Measurements from ENCODE around the gene TMEM42. TPM values are rescaled to one million over a fixed set of nuclear protein-coding genes. Genes with fewer than 3 reads are reported as not detected.
"Not testable (repeated sequence)": the region's sequence is repeated elsewhere in the genome, so short reads cannot be mapped to it uniquely, and the experiment has no call there.

TMEM42 gene
- total RNA-seq, 1 experiment from 2014 or later: 12.7 TPM

DNA sequence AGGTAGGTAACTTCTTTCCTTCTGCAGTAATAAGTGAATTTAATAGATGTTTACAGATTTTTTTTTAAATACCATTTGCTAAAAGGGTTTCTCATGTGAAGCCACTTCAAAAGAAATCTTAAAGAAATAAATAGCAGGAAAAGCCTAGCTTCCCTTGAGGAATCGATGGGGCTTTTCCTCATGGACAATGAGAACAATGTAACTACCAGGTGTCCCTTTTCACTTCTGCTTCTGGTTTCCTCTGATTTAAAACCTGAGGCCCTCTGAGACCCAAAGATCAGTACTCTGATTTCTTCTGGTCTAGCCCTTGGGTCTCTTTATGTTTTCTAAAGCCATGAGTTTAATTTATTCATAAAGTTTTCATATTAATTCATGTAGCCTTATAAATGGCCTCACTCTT is 13.1 kb upstream of the TMEM42 start:
- in situ Hi-C loops (cut with HindIII; ENCODE audit: low pct_unique_long_range_greater_than_20kb, low sequenced_read_pairs): no loop called here
- intact Hi-C loops (cut with micrococcal nuclease; ENCODE audit: unreplicated experiment): no loop called here
- Histone ChIP-seq H3K4me3 (ENCODE audit: low read depth in 2 of 2, low read length in 2 of 2) (no peak overlapping the region), H3K27ac (ENCODE audit: low read length) (no peak overlapping the region), H3K27me3 (ENCODE audit: control insufficient read depth, insufficient read depth, low read length) (no peaks in the 10 kb centered on the region), H3K36me3 (ENCODE audit: control insufficient read depth, insufficient read depth, low read length) (peaks cover 3% of the 10 kb centered on the region; the same call in 1 of the 2 replicates), H3K9me3 (ENCODE audit: control insufficient read depth, insufficient read depth, low read depth, low read length) (no peaks in the 10 kb centered on the region), H3K4me1 (ENCODE audit: control insufficient read depth, insufficient read depth, low read length) (no peaks in the 10 kb centered on the region)
- DNase-seq (ENCODE audit: low read depth, low spot score): no peak
- no peak for TF ChIP-seq SIN3A (IDR thresholded peaks at IDR 0.05; ENCODE audit: borderline replicate concordance, insufficient read depth, low read depth, low read length)
- TF ChIP-seq, protein P1, sequence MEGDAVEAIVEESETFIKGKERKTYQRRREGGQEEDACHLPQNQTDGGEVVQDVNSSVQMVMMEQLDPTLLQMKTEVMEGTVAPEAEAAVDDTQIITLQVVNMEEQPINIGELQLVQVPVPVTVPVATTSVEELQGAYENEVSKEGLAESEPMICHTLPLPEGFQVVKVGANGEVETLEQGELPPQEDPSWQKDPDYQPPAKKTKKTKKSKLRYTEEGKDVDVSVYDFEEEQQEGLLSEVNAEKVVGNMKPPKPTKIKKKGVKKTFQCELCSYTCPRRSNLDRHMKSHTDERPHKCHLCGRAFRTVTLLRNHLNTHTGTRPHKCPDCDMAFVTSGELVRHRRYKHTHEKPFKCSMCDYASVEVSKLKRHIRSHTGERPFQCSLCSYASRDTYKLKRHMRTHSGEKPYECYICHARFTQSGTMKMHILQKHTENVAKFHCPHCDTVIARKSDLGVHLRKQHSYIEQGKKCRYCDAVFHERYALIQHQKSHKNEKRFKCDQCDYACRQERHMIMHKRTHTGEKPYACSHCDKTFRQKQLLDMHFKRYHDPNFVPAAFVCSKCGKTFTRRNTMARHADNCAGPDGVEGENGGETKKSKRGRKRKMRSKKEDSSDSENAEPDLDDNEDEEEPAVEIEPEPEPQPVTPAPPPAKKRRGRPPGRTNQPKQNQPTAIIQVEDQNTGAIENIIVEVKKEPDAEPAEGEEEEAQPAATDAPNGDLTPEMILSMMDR (IDR thresholded peaks at IDR 0.05): no peak
- no peak for TF ChIP-seq POLR2AphosphoS5 (IDR thresholded peaks at IDR 0.05; ENCODE audit: low read depth, low read length)
- TF ChIP-seq, protein P2, sequence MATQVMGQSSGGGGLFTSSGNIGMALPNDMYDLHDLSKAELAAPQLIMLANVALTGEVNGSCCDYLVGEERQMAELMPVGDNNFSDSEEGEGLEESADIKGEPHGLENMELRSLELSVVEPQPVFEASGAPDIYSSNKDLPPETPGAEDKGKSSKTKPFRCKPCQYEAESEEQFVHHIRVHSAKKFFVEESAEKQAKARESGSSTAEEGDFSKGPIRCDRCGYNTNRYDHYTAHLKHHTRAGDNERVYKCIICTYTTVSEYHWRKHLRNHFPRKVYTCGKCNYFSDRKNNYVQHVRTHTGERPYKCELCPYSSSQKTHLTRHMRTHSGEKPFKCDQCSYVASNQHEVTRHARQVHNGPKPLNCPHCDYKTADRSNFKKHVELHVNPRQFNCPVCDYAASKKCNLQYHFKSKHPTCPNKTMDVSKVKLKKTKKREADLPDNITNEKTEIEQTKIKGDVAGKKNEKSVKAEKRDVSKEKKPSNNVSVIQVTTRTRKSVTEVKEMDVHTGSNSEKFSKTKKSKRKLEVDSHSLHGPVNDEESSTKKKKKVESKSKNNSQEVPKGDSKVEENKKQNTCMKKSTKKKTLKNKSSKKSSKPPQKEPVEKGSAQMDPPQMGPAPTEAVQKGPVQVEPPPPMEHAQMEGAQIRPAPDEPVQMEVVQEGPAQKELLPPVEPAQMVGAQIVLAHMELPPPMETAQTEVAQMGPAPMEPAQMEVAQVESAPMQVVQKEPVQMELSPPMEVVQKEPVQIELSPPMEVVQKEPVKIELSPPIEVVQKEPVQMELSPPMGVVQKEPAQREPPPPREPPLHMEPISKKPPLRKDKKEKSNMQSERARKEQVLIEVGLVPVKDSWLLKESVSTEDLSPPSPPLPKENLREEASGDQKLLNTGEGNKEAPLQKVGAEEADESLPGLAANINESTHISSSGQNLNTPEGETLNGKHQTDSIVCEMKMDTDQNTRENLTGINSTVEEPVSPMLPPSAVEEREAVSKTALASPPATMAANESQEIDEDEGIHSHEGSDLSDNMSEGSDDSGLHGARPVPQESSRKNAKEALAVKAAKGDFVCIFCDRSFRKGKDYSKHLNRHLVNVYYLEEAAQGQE (IDR thresholded peaks at IDR 0.05; ENCODE audit: insufficient read depth in 1 of 2, low read depth in 2 of 2, low read length in 1 of 2): no peak
- no peak for TF ChIP-seq TCF7L2 (IDR thresholded peaks at IDR 0.05; ENCODE audit: low read depth, low read length)
- ChIA-PET CTCF (interaction anchor here (0.6 kb wide), 1 partner anchor 14 kb away, joined by 3 read pairs; no protein-coding TSS in a partner anchor), POLR2A (no interaction called here)
- no TSS peak for BruUV-seq (replicated peaks)
- ATAC-seq: no peak

- POLR2A ChIA-PET; H3K27ac ChIP-seq (ENCODE audit: low read length); H3K27me3 ChIP-seq (ENCODE audit: control insufficient read depth, insufficient read depth, low read length); in situ Hi-C loops (cut with HindIII; ENCODE audit: low pct_unique_long_range_greater_than_20kb, low sequenced_read_pairs); BruUV-seq (replicated peaks); H3K36me3 ChIP-seq (ENCODE audit: control insufficient read depth, insufficient read depth, low read length); H3K9me3 ChIP-seq (ENCODE audit: control insufficient read depth, insufficient read depth, low read depth, low read length); DNase-seq (ENCODE audit: low read depth, low spot score); H3K4me1 ChIP-seq (ENCODE audit: control insufficient read depth, insufficient read depth, low read length); ATAC-seq; H3K4me3 ChIP-seq (ENCODE audit: low read depth in 2 of 2, low read length in 2 of 2); intact Hi-C loops (cut with micrococcal nuclease; ENCODE audit: unreplicated experiment); CTCF ChIA-PET: not testable (repeated sequence)
Measured at GRCh38 chr3:44856663-44857062, 5.0 kb upstream of the TMEM42 start.

DNA sequence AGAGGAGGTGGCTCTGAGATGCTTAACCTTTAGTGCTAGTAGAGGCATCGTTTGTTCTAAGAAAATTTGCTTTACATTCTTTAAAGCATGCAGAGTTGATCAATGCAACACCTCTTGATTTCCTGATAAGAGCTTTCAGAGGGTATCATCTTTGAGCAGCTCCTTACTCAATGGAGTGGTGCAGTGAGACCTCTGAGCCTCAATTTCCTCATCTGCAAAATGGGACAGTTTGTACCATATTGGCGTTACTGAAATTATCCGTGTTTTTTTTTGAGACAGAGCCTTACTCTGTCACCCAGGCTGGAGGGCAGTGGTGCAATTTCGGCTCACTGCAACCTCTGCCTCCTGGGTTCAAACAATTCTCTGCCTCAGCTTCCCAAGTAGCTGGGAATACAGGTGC is 1.6 kb upstream of the TMEM42 start:
- H3K27me3 ChIP-seq (ENCODE audit: control insufficient read depth, insufficient read depth, low read length): no peaks in the 10 kb centered on the region
- H3K4me3 ChIP-seq (ENCODE audit: low read depth in 2 of 2, low read length in 2 of 2): no peak overlapping the region
- DNase-seq (ENCODE audit: low read depth, low spot score): no peak
- in situ Hi-C loops (cut with HindIII; ENCODE audit: low pct_unique_long_range_greater_than_20kb, low sequenced_read_pairs): no loop called here
- H3K4me1 ChIP-seq (ENCODE audit: control insufficient read depth, insufficient read depth, low read length): no peaks in the 10 kb centered on the region; the same call in 1 of the 2 replicates
- H3K27ac ChIP-seq (ENCODE audit: low read length): no peak overlapping the region
- BruUV-seq (replicated peaks): no TSS peak
- POLR2A ChIA-PET: no interaction called here
- CTCF ChIA-PET: no interaction called here
- TF ChIP-seq SIN3A (IDR thresholded peaks at IDR 0.05; ENCODE audit: borderline replicate concordance, insufficient read depth, low read depth, low read length) (no peak), TCF7L2 (IDR thresholded peaks at IDR 0.05; ENCODE audit: low read depth, low read length) (no peak), POLR2AphosphoS5 (IDR thresholded peaks at IDR 0.05; ENCODE audit: low read depth, low read length) (no peak)
- TF ChIP-seq, protein P1 (IDR thresholded peaks at IDR 0.05): no peak
- TF ChIP-seq, protein P2 (IDR thresholded peaks at IDR 0.05; ENCODE audit: insufficient read depth in 1 of 2, low read depth in 2 of 2, low read length in 1 of 2): no peak
- no peak for ATAC-seq
- H3K36me3 ChIP-seq (ENCODE audit: control insufficient read depth, insufficient read depth, low read length): no peaks in the 10 kb centered on the region
- no peaks in the 10 kb centered on the region for H3K9me3 ChIP-seq (ENCODE audit: control insufficient read depth, insufficient read depth, low read depth, low read length)
- intact Hi-C loops (cut with micrococcal nuclease; ENCODE audit: unreplicated experiment): no loop called here
